HEK293 (cell line): ENCODE measurements around the gene P2RX1.

Source experiments
- CTCF ChIA-PET: fragments of 350-600 bp; formaldehyde crosslinking; extraction: SDS; loops from one replicate; lab custom pipeline; 2021; ENCODE audit warnings: antibody characterized with exemption; lab: Yijun Ruan, JAX
- POLR2A ChIA-PET: fragments of 300-600 bp; formaldehyde crosslinking; extraction: SDS; loops from one replicate; lab custom pipeline; 2020; ENCODE audit warnings: antibody characterized with exemption, inconsistent platforms; lab: Yijun Ruan, JAX
- H3K27ac ChIP-seq: fragments of 200-500 bp; sonication (Bioruptor generic); 2 replicates; pipeline ENCODE4 v1.5.1; 2014; ENCODE audit warnings: low read depth, low read length, control low read depth, inconsistent platforms; ENCODE audit errors: extremely low read depth
- H3K36me3 ChIP-seq, 2 experiments: fragments of 200-500 bp in 1 of 2; sonication (Bioruptor generic) in 1 of 2; 1 replicate in 1 of 2; 2 replicates in 1 of 2; pipeline ENCODE4 v1.5.1; 2014 to 2017; ENCODE audit warnings: inconsistent platforms in 2 of 2, low read length in 2 of 2; ENCODE audit not compliant: control insufficient read depth in 2 of 2, insufficient read depth in 1 of 2
- H3K4me1 ChIP-seq: fragments of 200-500 bp; sonication (Bioruptor generic); 2 replicates; pipeline ENCODE4 v1.5.1; 2014; ENCODE audit warnings: mild to moderate bottlenecking, low read length, inconsistent platforms; ENCODE audit not compliant: control insufficient read depth, insufficient read depth
- H3K4me3 ChIP-seq: 2 replicates; pipeline ENCODE4 v1.5.1; 2011; ENCODE audit warnings: low read depth, mild to moderate bottlenecking, control low read depth, low read length, moderate library complexity
- H3K9me3 ChIP-seq: fragments of 200-500 bp; sonication (Bioruptor generic); 2 replicates; pipeline ENCODE4 v1.5.1; 2014; ENCODE audit warnings: low read depth, low read length, inconsistent platforms; ENCODE audit not compliant: control insufficient read depth, insufficient read depth
- BCL11A ChIP-seq: fragments of 450-650 bp; formaldehyde crosslinking; IDR thresholded peaks from 2 replicates; pipeline ENCODE4 v1.5.1; 2016; ENCODE audit warnings: low read depth, missing biosample characterization, missing genetic modification characterization
- BCL11B ChIP-seq: fragments of 450-650 bp; formaldehyde crosslinking; IDR thresholded peaks from 2 replicates; pipeline ENCODE4 v1.5.1; 2016; ENCODE audit warnings: low read depth, missing biosample characterization, missing genetic modification characterization
- EGR2 ChIP-seq: fragments of 450-650 bp; formaldehyde crosslinking; IDR thresholded peaks from 2 replicates; pipeline ENCODE4 v1.5.1; 2016; ENCODE audit warnings: low read depth, missing biosample characterization, missing genetic modification characterization
- IKZF3 ChIP-seq: fragments of 450-650 bp; IDR thresholded peaks from 2 replicates; pipeline ENCODE4 v1.5.0; 2018; ENCODE audit warnings: missing biosample characterization, mild to moderate bottlenecking, missing genetic modification characterization, moderate library complexity
- KLF17 ChIP-seq: fragments of 450-650 bp; formaldehyde crosslinking; IDR thresholded peaks from 2 replicates; pipeline ENCODE4 v1.5.1; 2016; ENCODE audit warnings: missing biosample characterization, missing genetic modification characterization
- KLF8 ChIP-seq: fragments of 450-650 bp; formaldehyde crosslinking; IDR thresholded peaks from 2 replicates; pipeline ENCODE4 v1.5.1; 2016; ENCODE audit warnings: missing biosample characterization, missing genetic modification characterization
- PATZ1 ChIP-seq: fragments of 450-650 bp; formaldehyde crosslinking; IDR thresholded peaks from 2 replicates; pipeline ENCODE4 v1.5.1; 2016; ENCODE audit warnings: missing biosample characterization, missing genetic modification characterization
- YY1 ChIP-seq: fragments of 450-650 bp; formaldehyde crosslinking; IDR thresholded peaks from 2 replicates; pipeline ENCODE4 v1.5.1; 2018; ENCODE audit warnings: missing biosample characterization, missing genetic modification characterization
- ZBTB17 ChIP-seq: fragments of 450-650 bp; formaldehyde crosslinking; IDR thresholded peaks from 2 replicates; pipeline ENCODE4 v1.5.1; 2016; ENCODE audit warnings: missing biosample characterization, missing genetic modification characterization
- ZBTB20 ChIP-seq: fragments of 450-650 bp; formaldehyde crosslinking; IDR thresholded peaks from 2 replicates; pipeline ENCODE4 v1.5.1; 2016; ENCODE audit warnings: missing biosample characterization, missing genetic modification characterization
- ZBTB48 ChIP-seq: fragments of 450-650 bp; formaldehyde crosslinking; IDR thresholded peaks from 2 replicates; pipeline ENCODE4 v1.5.1; 2016; ENCODE audit warnings: missing biosample characterization, missing genetic modification characterization
- ZFHX2 ChIP-seq: fragments of 450-650 bp; formaldehyde crosslinking; conservative IDR thresholded peaks from 2 replicates; pipeline ENCODE4 v1.5.1; 2016; ENCODE audit warnings: missing biosample characterization, missing genetic modification characterization
- ZFP69B ChIP-seq: fragments of 450-650 bp; formaldehyde crosslinking; IDR thresholded peaks from 2 replicates; pipeline ENCODE4 v1.5.1; 2016; ENCODE audit warnings: missing biosample characterization, missing genetic modification characterization
- ZIC2 ChIP-seq: fragments of 450-650 bp; formaldehyde crosslinking; IDR thresholded peaks from 2 replicates; pipeline ENCODE4 v1.5.1; 2016; ENCODE audit warnings: missing biosample characterization, missing genetic modification characterization
- ZNF169 ChIP-seq: fragments of 450-650 bp; formaldehyde crosslinking; IDR thresholded peaks from 2 replicates; pipeline ENCODE4 v1.5.1; 2016; ENCODE audit warnings: missing biosample characterization, missing genetic modification characterization
- ZNF2 ChIP-seq: fragments of 450-650 bp; formaldehyde crosslinking; IDR thresholded peaks from 2 replicates; pipeline ENCODE4 v1.5.1; 2016; ENCODE audit warnings: missing biosample characterization, missing genetic modification characterization
- ZNF24 ChIP-seq: fragments of 450-650 bp; formaldehyde crosslinking; IDR thresholded peaks from 2 replicates; pipeline ENCODE4 v1.5.1; 2016; ENCODE audit warnings: missing biosample characterization, missing genetic modification characterization
- ZNF274 ChIP-seq, 2 experiments: fragments of 200-500 bp in 1 of 2; fragments of 450-650 bp in 1 of 2; sonication (Bioruptor generic) in 1 of 2; formaldehyde crosslinking in 1 of 2; IDR thresholded peaks; 2 replicates each; pipeline versions ENCODE4 v1.5.1 to v1.6.1; 2014 to 2016; ENCODE audit warnings: borderline replicate concordance in 1 of 2, inconsistent platforms in 1 of 2, low read length in 1 of 2, missing biosample characterization in 1 of 2, missing genetic modification characterization in 1 of 2
- ZNF366 ChIP-seq: fragments of 450-650 bp; formaldehyde crosslinking; conservative IDR thresholded peaks from 2 replicates; pipeline ENCODE4 v1.5.1; 2016; ENCODE audit warnings: missing biosample characterization, missing genetic modification characterization
- ZNF423 ChIP-seq: fragments of 450-650 bp; formaldehyde crosslinking; IDR thresholded peaks from 2 replicates; pipeline ENCODE4 v1.5.1; 2016; ENCODE audit warnings: missing biosample characterization, missing genetic modification characterization
- ZNF610 ChIP-seq: fragments of 450-650 bp; formaldehyde crosslinking; IDR thresholded peaks from 2 replicates; pipeline ENCODE4 v1.5.1; 2016; ENCODE audit warnings: missing biosample characterization, missing genetic modification characterization, borderline replicate concordance
- ZNF654 ChIP-seq: fragments of 450-650 bp; formaldehyde crosslinking; IDR thresholded peaks from 2 replicates; pipeline ENCODE4 v1.5.1; 2016; ENCODE audit warnings: low read depth, missing biosample characterization, missing genetic modification characterization
- ZNF660 ChIP-seq: fragments of 450-650 bp; IDR thresholded peaks from 2 replicates; pipeline ENCODE4 v1.5.1; 2018; ENCODE audit warnings: missing biosample characterization, mild to moderate bottlenecking, missing genetic modification characterization
- ZNF664 ChIP-seq: fragments of 450-650 bp; formaldehyde crosslinking; IDR thresholded peaks from 2 replicates; pipeline ENCODE4 v1.5.1; 2016; ENCODE audit warnings: missing biosample characterization, missing genetic modification characterization
- ZNF76 ChIP-seq: fragments of 450-650 bp; formaldehyde crosslinking; IDR thresholded peaks from 2 replicates; pipeline ENCODE4; 2016; ENCODE audit warnings: low read depth, missing biosample characterization, missing genetic modification characterization, borderline replicate concordance
- ZNF777 ChIP-seq: fragments of 450-650 bp; formaldehyde crosslinking; IDR thresholded peaks from 2 replicates; pipeline ENCODE4 v1.5.1; 2017; ENCODE audit warnings: missing biosample characterization, missing genetic modification characterization, borderline replicate concordance
- TF ChIP-seq, protein P1 (sequence below): fragments of 450-650 bp; formaldehyde crosslinking; IDR thresholded peaks from 2 replicates; pipeline ENCODE4 v1.5.0; 2017; ENCODE audit warnings: missing biosample characterization, missing genetic modification characterization, borderline replicate concordance

The P2RX1 gene

DNA sequence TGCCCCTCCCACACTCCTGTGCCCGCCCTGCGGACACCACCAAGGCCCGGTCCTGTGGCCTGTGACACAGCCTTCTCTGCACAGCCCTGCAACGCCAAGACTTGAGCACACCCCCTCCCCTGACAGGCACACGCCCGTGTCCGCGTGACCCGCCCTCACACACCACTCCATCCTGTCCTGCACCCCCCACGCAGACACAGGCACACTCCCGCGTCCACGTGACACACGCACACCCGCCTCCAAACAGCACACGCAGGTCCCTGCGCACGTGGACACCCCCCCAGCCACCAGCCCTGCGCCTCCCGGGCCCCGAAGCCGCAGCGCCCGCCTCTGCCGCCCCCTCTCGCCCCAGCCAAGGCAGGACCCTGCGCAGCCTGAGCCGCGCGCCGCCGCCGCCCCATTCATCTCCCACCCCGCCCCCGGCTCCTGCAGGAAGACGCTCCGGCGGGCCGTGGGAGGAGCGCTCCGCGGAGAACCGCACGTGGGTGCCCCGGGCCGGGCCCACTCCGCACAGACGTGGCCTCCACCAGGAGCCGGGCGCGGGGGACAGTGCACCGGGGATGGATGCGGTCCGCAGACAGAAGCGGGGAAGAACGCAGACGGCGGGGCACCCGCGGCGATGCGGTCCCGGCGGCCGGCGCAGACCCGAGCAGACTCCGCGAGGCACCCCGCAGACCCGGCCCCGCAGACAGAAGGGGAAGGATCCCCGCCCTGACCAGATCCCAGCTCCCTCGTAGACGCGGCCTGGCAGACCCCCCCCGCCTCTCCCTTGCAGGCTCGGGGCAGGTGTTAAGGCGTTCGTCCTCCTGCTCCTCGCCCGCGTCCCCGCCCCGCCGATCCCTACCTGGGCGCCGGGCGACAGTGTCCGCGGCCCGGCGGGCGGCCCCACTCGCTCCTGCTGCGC is 23.9 kb downstream of the P2RX1 start (continued):
- peak; percentile 75 for TF ChIP-seq ZBTB48 (tag by site-specific recombination)
- TF ChIP-seq ZNF366 (tag by site-specific recombination) = peak; percentile 65
- TF ChIP-seq KLF8 = peak; percentile 97
- no peak for TF ChIP-seq ZNF274 (IDR thresholded peaks at IDR 0.05; ENCODE audit: low read length)
- no peak for TF ChIP-seq ZNF274 (tag by site-specific recombination; IDR thresholded peaks at IDR 0.05; ENCODE audit: borderline replicate concordance)
- TF ChIP-seq PATZ1 = peak; percentile 97
- TF ChIP-seq ZBTB20 (tag by site-specific recombination) = peak; percentile 88
- TF ChIP-seq BCL11A = peak; percentile 82
- TF ChIP-seq BCL11B (tag by site-specific recombination) = peak; percentile 77

- peak overlapping the region; percentile 72; the same call in 1 of the 2 replicates for H3K27ac ChIP-seq
- ChIA-PET CTCF (interaction anchor here (0.7 to 1.6 kb wide), 2 partner anchors 28 to 157 kb away, joined by 3 read pairs; no protein-coding TSS in a partner anchor), POLR2A (no interaction called here)
- no peaks in the 10 kb centered on the region for H3K9me3 ChIP-seq
- H3K4me1 ChIP-seq = peaks cover 42% of the 10 kb centered on the region
- H3K36me3 ChIP-seq = no peaks in the 10 kb centered on the region
- peak; percentile 61 for TF ChIP-seq ZBTB17 (tag by site-specific recombination)
- 0 out of 2 replicates have a peak, but pooled peaks have one; percentile 44 for TF ChIP-seq ZNF610 (tag by site-specific recombination)
- TF ChIP-seq ZIC2 = peak; percentile 94
- no peak for TF ChIP-seq ZNF24 (tag by site-specific recombination)
- TF ChIP-seq ZNF2 = no peak
- peak; percentile 65 for TF ChIP-seq ZNF423 (tag by site-specific recombination)
- H3K4me3 ChIP-seq = peak overlapping the region; percentile 56
Measured at GRCh38 chr17:3891626-3892094, 24.6 kb downstream of the P2RX1 start.

DNA sequence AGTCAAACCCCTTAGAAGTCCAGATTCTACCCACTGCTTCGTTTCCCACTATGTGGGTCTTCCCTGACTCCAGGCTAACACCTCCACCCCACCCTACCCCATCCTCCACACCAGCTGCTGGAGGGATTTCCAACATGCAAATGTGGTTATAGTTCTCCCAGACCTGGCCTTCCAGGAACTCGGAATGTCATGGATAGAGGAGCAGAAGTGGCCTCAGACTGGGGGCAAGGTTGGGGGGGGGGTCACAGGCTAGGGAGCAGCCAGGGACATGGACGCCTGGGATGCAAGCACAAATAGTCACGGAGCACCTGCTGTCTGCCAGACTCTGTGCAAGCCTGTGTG is 25.4 kb downstream of the P2RX1 start:
- Histone ChIP-seq H3K4me3 (no peak overlapping the region), H3K27ac (peak overlapping the region; percentile 90), H3K4me1 (peaks cover 42% of the 10 kb centered on the region), H3K9me3 (no peaks in the 10 kb centered on the region), H3K36me3 (peaks cover 0 to 2% of the 10 kb centered on the region in 2 experiments; a peak in 1 of 3 replicates)
- ChIA-PET CTCF (interaction anchor here (0.8 to 3.0 kb wide), 7 partner anchors 23 to 156 kb away, joined by 3 to 16 read pairs (median 5); partner anchors contain the start of gene NCBP3), POLR2A (interaction anchor here (1.0 to 1.4 kb wide), 2 partner anchors 46 to 167 kb away, joined by 3 to 4 read pairs; partner anchors contain the start of gene HASPIN)
- 0 out of 2 replicates have a peak, but pooled peaks have one; percentile 13 for TF ChIP-seq IKZF3
- TF ChIP-seq ZNF777 (tag by site-specific recombination) = no peak
- TF ChIP-seq ZNF660 = no peak
- TF ChIP-seq, protein P1, sequence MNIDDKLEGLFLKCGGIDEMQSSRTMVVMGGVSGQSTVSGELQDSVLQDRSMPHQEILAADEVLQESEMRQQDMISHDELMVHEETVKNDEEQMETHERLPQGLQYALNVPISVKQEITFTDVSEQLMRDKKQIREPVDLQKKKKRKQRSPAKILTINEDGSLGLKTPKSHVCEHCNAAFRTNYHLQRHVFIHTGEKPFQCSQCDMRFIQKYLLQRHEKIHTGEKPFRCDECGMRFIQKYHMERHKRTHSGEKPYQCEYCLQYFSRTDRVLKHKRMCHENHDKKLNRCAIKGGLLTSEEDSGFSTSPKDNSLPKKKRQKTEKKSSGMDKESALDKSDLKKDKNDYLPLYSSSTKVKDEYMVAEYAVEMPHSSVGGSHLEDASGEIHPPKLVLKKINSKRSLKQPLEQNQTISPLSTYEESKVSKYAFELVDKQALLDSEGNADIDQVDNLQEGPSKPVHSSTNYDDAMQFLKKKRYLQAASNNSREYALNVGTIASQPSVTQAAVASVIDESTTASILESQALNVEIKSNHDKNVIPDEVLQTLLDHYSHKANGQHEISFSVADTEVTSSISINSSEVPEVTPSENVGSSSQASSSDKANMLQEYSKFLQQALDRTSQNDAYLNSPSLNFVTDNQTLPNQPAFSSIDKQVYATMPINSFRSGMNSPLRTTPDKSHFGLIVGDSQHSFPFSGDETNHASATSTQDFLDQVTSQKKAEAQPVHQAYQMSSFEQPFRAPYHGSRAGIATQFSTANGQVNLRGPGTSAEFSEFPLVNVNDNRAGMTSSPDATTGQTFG = no peak
- no peak for TF ChIP-seq YY1
- no peak for TF ChIP-seq ZNF664 (tag by site-specific recombination)
- TF ChIP-seq ZNF654 (tag by site-specific recombination) = no peak
- TF ChIP-seq ZNF24 (tag by site-specific recombination) = no peak
- TF ChIP-seq ZNF76 (tag by site-specific recombination) = no peak
- TF ChIP-seq KLF17 (tag by site-specific recombination) = no peak
- no peak for TF ChIP-seq ZFP69B
- no peak for TF ChIP-seq ZNF169 (tag by site-specific recombination)
- peak; percentile 78 for TF ChIP-seq EGR2 (tag by site-specific recombination)
- TF ChIP-seq ZFHX2 (tag by site-specific recombination) = peak; percentile 36; the same call in 1 of the 2 replicates
